ENCODE data around the gene VPS26C. TPM values are rescaled to one million over a fixed set of nuclear protein-coding genes. Genes with fewer than 3 reads are reported as not detected.

Gene VPS26C
- total RNA-seq, 1 donor from 2014 or later: 49.9 TPM

GRCh38 chr21:37210130-37210529 lies 57.0 kb downstream of the VPS26C start:
- ATAC-seq: no peak
- intact Hi-C loops (cut with micrococcal nuclease): no loop called here
- no peak for DNase-seq

DNA sequence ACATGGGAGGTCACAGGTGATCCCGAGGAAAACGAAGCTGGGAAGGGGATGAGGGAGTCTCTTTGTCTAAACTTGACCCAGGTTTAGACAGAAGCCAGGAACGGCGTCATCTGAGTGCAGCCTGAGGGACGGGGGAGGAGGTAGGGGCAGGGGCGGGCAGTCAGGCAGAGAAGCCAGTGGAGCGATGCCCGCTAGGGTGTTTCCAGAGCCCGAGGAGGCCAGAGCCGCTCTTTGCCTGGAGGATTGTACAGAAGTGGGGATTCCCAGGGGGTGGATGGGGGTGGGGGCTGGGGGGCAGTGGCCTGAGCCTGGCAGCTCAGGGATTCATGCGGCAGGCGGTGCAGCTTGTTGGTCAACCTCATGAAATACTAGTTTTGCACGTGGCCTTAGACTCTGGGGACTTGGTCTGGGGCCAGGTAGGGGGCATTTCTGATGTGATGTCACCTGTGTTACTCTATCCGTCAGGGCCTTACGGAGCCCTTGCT lies 58.4 kb downstream of the VPS26C start:
- intact Hi-C loops (cut with micrococcal nuclease): no loop called here
- peak; percentile 65 for ATAC-seq

GRCh38 chr21:37208056-37208721 lies 58.9 kb downstream of the VPS26C start:
- peak; percentile 93 for ATAC-seq
- intact Hi-C loops (cut with micrococcal nuclease): no loop called here
- DNase-seq: peak; percentile 88

More for the DNA sequence above, 58.4 kb downstream of the VPS26C start:
- peak; percentile 48 for DNase-seq

DNA sequence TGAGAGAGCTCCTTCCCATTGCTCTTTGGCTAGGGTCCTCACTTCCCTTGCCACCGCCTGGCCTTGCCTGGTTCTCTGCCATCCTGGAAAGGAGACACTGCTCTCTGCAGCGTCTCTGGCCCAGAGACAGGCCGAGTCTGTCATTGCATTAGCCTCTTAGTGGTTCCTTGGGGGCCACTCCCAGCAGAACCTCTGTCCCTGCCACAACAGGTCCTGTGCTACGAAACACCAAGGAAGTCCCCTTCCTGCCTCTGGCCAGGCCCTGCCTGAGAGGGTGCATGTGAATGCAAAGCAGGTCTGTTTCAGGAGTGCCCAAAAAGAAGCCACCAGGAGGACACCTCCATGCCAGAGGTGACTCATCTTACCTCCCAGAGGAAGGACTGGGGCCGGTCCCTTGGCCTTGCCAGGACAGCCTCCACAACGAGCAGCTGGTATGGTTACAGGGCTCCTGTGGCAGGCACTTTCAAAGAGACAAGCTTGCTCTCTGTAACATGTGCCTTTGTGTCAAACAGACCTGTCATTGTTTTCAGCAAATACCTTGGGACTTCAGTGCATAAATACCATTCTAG lies 59.6 kb downstream of the VPS26C start:
- peak; percentile 42 for DNase-seq
- intact Hi-C loops (cut with micrococcal nuclease): no loop called here
- peak; percentile 74 for ATAC-seq

GRCh38 chr21:37206496-37206895 lies 60.6 kb downstream of the VPS26C start:
- ATAC-seq: no peak
- intact Hi-C loops (cut with micrococcal nuclease): no loop called here

GRCh38 chr21:37204580-37204979 lies 62.6 kb downstream of the VPS26C start:
- DNase-seq: no peak
- ATAC-seq: no peak
- intact Hi-C loops (cut with micrococcal nuclease): no loop called here

More at GRCh38 chr21:37206496-37206895, 60.6 kb downstream of the VPS26C start:
- DNase-seq: no peak

DNA sequence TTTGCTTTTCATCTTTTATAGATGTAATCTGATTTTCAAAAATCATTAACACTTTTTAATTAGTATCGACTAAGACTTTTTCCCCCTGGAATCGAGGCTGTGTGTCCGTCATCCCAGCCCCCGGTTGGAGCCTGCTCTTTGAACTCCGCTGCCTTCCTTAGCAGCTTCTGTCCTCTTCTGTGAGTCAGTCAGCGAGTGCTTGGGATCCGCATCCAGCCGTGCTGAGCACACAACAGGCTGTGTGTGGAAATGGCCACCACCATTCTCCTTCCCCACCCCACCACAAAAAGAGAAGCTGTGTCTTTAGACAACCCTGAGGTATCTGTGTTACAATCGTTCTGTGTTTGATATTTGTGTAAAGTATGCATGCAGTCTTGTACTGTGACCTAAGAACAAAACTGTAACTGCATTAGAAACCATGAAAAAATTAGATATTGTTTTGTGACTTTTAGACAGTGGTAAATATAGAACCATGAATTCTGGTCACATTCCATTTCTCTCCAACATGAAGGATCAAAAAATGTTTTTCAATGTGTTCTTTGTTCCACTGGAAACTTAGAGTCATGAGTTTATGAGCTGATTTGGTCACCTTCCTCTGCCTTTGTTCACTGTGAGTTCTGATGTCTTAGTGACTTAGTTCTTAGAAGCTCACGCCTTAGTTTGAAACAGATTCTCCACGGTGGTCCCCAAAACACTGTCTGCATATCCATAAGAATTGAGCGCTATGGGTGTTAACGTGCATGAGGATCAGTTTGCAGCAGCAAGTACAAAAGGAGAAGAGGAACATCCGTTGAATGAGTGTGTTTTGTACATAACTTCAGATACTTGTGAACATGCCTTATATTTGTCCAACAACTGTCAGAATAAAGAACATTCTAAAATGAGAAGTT lies 64.7 kb downstream of the VPS26C start:
- ATAC-seq (no peak), DNase-seq (no peak)
- intact Hi-C loops (cut with micrococcal nuclease): no loop called here

- DNase-seq (no peak), ATAC-seq (peak; percentile 13)
- intact Hi-C loops (cut with micrococcal nuclease): no loop called here
Observed at GRCh38 chr21:37200641-37201480, 66.3 kb downstream of the VPS26C start.

DNA sequence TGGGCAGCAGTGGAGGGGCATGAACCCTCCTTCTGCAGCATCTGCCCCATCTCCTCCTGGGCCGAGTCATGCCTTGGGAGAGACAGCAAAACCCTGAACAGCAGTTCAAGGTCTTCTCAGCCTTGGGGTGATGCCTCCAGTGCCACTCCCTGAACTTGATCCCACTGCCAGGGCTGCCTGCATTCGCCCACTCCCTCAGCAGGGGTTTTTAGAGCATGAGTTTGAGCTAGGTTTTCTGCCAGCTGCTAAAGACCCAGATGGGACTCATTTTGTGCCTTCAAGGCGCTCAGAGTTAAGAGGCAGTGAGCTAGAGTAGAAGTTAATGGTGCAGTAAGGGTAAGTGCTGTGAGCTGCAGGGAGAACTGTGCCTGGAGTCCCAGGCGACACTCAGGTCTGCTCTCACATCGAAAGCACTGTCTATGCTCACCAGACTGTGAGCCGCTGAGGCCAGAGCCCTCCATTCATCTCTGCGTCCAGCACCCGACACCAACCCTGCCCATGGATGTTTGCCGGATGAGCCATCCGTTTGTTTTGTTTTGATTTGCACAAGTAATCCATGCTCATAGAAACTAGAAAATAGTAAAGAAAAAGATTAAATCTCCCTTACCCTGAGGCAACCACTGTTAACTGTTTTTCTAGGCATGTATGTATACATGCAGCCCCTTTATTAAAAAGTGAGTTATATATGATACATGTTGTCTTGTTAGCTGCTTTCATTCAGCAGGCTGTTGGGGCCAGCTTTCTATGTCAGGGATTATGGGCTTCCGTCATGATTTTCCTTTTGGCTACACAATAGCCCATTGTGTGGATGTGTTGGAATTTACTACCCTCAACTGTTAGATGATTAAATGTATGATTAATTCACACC lies 67.8 kb downstream of the VPS26C start:
- intact Hi-C loops (cut with micrococcal nuclease): no loop called here
- ATAC-seq: no peak

GRCh38 chr21:37197746-37198145 lies 69.4 kb downstream of the VPS26C start:
- DNase-seq (no peak), ATAC-seq (no peak)
- intact Hi-C loops (cut with micrococcal nuclease): no loop called here

More for the DNA sequence above, 67.8 kb downstream of the VPS26C start:
- DNase-seq: no peak

GRCh38 chr21:37196847-37197246 lies 70.3 kb downstream of the VPS26C start:
- DNase-seq (no peak), ATAC-seq (no peak)
- intact Hi-C loops (cut with micrococcal nuclease): no loop called here

- DNase-seq (no peak), ATAC-seq (peak; percentile 43)
- intact Hi-C loops (cut with micrococcal nuclease): no loop called here
Observed at GRCh38 chr21:37195610-37196009, 71.5 kb downstream of the VPS26C start.

DNA sequence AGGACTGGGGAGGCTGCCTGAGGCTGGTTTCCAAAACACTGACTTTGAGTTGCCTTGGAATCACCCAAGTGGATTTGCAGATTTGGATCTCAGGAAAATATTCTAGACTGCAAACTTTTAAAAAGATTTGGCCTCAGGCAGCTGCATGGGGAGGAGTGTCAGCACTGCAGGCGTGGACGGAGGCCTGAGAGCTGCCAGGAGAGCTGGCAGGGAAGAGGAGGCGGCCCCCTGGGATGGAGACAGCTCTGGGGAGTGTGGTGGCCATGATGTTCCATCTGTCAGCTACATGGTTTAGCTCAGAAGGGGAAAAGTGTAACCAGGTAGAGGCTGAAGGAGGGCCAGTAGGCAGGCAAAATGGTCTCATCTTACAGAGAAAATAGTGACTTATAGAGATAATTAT lies 72.1 kb downstream of the VPS26C start:
- ATAC-seq (no peak), DNase-seq (no peak)
- intact Hi-C loops (cut with micrococcal nuclease): no loop called here

DNA sequence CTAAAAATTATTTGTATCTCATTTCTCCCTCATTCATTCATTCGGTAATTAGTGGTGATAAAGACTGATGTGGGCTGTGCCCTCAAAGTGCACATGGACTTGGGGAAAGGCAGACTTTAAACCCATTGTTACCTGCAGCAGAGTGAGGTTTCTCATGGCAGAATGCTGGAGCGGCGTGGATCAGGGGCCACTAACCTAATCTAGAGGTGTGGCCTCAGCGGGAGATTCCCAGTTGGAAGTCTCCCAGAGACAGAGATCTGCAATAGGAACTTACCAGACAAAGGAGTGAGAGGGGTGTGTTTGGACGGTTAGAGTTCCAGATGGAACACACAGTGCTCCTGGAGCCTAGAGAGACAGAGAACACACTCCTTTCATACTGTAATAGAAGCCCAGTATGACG lies 73.5 kb downstream of the VPS26C start:
- intact Hi-C loops (cut with micrococcal nuclease): no loop called here
- no peak for ATAC-seq
- DNase-seq: no peak

- DNase-seq: no peak
- ATAC-seq: no peak
- intact Hi-C loops (cut with micrococcal nuclease): no loop called here
Observed at GRCh38 chr21:37193006-37193405, 74.1 kb downstream of the VPS26C start.

DNA sequence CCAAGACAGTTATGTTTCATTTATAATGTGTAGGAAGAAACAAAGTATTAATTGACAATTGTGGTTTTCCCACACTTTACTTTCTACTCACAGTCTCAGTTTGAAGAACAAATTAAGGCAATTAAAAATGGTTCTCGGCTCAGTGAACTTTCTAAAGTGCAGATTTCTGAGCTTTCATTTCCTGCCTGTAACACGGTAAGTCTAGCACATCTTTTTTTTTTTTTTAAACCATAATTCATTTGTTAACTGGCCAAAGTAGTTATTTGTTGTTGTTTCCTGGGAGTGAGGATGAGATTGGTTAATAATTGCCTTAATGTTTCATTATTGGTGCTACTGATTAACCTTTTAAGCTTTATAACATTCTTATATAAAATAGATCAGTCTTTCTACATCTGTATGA lies 75.1 kb downstream of the VPS26C start:
- no peak for DNase-seq
- intact Hi-C loops (cut with micrococcal nuclease): no loop called here
- no peak for ATAC-seq

- intact Hi-C loops (cut with micrococcal nuclease): no loop called here
- no peak for DNase-seq
Observed at GRCh38 chr21:37188825-37189224, 78.3 kb downstream of the VPS26C start.

GRCh38 chr21:37186983-37187382 lies 80.2 kb downstream of the VPS26C start:
- intact Hi-C loops (cut with micrococcal nuclease): no loop called here
- ATAC-seq: no peak

More at GRCh38 chr21:37188825-37189224, 78.3 kb downstream of the VPS26C start:
- ATAC-seq: no peak

More at GRCh38 chr21:37186983-37187382, 80.2 kb downstream of the VPS26C start:
- no peak for DNase-seq
